Astrocyte of the spinal cord (primary cell): Measurements from ENCODE around the gene AGRN.
A peak's percentile ranks its signal among the peaks of the same experiment; 100 is the strongest.

Experiments
- DNase-seq: peaks from one replicate; pipeline ENCODE4 v3.0.0; 2011; ENCODE audit warnings: low read depth, low spot score
- H3K4me3 ChIP-seq: 2 replicates; pipeline ENCODE4 v1.5.1; 2011; ENCODE audit warnings: low read depth, mild to moderate bottlenecking, low read length, moderate library complexity
- CTCF ChIP-seq: IDR thresholded peaks from 2 replicates; pipeline ENCODE4 v1.5.1; 2012; ENCODE audit warnings: low read depth, mild to moderate bottlenecking, low read length, inconsistent platforms
- in situ Hi-C: cut with HindIII; loops from 2 replicates; pipeline ENCODE4 v1.10.0; 2017; ENCODE audit warnings: low sequenced_read_pairs

AGRN gene

DNA sequence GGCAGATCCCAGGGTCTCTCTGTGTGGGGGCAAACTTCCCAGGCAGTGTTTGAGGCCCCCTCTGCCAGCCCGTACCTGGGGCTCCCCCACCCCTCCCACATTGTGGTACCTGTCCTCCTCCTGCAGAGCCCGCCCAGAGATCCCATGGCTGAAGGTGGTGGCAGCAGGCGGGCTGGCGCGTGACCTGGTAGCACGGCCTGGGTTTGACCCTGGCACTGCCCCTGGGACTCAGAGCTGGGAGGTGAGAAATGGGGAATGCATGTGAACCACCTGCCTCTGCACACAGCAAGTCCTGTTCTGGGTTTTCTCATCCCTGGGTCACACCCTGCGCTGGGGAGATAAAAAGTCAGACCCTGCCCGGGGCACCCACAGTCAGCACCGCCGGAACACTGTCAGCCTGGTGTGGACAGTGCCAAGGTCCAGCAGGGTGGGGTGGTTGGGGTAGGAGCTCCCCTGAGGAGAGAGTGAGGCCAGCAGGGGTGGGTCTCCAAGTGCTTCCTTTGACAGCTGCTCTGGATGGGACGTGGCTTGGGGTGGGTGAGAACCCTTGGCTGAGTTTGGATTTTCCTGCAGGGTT, 11.8 kb downstream of the AGRN start:
- in situ Hi-C loops, result no loop called here
- DNase-seq, result no peak
- no peak overlapping the region for H3K4me3 ChIP-seq
- no peak for TF ChIP-seq CTCF

DNA sequence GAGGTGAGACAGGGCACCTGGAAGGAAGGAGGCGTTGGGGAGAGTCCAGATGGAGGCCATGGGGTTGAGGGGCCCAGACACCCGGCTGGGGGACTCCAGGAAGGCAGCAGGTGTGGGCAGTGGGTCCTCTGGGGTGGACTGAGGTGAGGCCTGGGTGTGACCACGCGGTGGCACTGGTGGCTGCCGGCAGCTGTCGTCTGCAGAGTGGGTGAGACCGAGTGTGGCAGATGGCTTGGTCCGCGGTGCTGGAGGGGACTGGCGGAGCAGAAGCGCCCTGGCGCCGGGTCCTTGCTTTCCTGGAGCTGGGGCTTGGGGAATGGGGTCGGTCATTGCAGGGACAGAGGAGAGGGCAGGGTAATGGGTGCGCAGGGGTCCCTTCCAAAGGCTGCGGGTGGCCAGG, 12.5 kb downstream of the AGRN start:
- in situ Hi-C loops, result no loop called here
- H3K4me3 ChIP-seq, result no peak overlapping the region
- no peak for TF ChIP-seq CTCF
- no peak for DNase-seq

DNA sequence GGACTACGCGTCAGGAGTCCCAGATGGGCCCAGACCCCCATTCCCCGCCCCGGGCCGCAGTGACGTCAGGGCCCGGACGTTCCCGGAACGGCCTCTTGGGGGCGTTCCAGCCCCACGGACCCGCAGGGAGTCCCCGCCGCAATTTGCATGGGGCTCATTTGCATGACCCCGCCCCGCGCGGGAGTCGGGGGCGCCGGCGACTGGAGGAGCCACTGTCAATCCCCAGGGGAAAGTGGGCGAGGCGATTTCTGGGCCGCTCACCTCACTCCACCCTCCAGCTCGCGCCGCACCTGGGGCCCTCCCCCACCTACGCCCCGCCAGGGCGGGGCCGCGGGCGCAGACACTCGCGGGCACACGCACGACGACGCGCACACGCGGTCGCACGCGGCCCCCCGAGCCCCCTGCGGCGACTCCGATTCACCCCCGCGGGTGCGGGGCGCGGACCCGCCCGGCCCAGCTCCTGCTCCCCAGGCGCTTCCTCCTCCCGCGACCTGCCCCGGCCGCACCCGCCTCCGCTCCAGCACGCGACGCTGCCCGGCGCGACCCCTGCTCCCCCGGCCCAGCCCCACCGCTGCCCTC, 13.2 kb downstream of the AGRN start:
- DNase-seq, result peak; percentile 72
- peak; percentile 77 for TF ChIP-seq CTCF
- peak overlapping the region; percentile 15 for H3K4me3 ChIP-seq
- in situ Hi-C loops, result no loop called here

GRCh38 chr1:1033731-1034438, 14.0 kb downstream of the AGRN start:
- in situ Hi-C loops, result no loop called here
- H3K4me3 ChIP-seq, result no peak overlapping the region
- TF ChIP-seq CTCF, result no peak
- DNase-seq, result no peak

GRCh38 chr1:1034439-1034781, 14.5 kb downstream of the AGRN start:
- no peak overlapping the region for H3K4me3 ChIP-seq
- no peak for DNase-seq
- TF ChIP-seq CTCF, result no peak
- in situ Hi-C loops, result no loop called here

- H3K4me3 ChIP-seq, result no peak overlapping the region
- peak; percentile 13 for TF ChIP-seq CTCF
- in situ Hi-C loops, result no loop called here
- no peak for DNase-seq
Observed at GRCh38 chr1:1035291-1035943, 15.5 kb downstream of the AGRN start.
